MM.1S (cell line): Measurements from ENCODE around the gene RPS21.

ENCODE experiments used
- EZH2 ChIP-seq: fragments of 300-600 bp; sonication (generic); optimal IDR thresholded peaks from 2 replicates; pipeline ENCODE3; 2017; ENCODE audit warnings: low read depth, mild to moderate bottlenecking, antibody characterized with exemption, low read length, mixed read lengths
- EZH2phosphoT487 ChIP-seq: fragments of 300-600 bp; sonication (generic); IDR thresholded peaks from 2 replicates; pipeline ENCODE4 v1.6.1; 2018; ENCODE audit warnings: antibody characterized with exemption, low read length
- TF ChIP-seq, protein P1 (sequence below): fragments of 300-600 bp; sonication (generic); IDR thresholded peaks from 2 replicates; pipeline ENCODE4 v1.5.1; 2016; ENCODE audit warnings: antibody characterized with exemption, low read length, mixed read lengths

GRCh38 chr20:62346398-62347150 lies 40.3 kb upstream of the RPS21 start:
- TF ChIP-seq EZH2, result no peak
- TF ChIP-seq, protein P1, sequence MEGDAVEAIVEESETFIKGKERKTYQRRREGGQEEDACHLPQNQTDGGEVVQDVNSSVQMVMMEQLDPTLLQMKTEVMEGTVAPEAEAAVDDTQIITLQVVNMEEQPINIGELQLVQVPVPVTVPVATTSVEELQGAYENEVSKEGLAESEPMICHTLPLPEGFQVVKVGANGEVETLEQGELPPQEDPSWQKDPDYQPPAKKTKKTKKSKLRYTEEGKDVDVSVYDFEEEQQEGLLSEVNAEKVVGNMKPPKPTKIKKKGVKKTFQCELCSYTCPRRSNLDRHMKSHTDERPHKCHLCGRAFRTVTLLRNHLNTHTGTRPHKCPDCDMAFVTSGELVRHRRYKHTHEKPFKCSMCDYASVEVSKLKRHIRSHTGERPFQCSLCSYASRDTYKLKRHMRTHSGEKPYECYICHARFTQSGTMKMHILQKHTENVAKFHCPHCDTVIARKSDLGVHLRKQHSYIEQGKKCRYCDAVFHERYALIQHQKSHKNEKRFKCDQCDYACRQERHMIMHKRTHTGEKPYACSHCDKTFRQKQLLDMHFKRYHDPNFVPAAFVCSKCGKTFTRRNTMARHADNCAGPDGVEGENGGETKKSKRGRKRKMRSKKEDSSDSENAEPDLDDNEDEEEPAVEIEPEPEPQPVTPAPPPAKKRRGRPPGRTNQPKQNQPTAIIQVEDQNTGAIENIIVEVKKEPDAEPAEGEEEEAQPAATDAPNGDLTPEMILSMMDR, result no peak
- TF ChIP-seq EZH2phosphoT487, result no peak
